ENCODE data around the gene CCDC187.

DNA sequence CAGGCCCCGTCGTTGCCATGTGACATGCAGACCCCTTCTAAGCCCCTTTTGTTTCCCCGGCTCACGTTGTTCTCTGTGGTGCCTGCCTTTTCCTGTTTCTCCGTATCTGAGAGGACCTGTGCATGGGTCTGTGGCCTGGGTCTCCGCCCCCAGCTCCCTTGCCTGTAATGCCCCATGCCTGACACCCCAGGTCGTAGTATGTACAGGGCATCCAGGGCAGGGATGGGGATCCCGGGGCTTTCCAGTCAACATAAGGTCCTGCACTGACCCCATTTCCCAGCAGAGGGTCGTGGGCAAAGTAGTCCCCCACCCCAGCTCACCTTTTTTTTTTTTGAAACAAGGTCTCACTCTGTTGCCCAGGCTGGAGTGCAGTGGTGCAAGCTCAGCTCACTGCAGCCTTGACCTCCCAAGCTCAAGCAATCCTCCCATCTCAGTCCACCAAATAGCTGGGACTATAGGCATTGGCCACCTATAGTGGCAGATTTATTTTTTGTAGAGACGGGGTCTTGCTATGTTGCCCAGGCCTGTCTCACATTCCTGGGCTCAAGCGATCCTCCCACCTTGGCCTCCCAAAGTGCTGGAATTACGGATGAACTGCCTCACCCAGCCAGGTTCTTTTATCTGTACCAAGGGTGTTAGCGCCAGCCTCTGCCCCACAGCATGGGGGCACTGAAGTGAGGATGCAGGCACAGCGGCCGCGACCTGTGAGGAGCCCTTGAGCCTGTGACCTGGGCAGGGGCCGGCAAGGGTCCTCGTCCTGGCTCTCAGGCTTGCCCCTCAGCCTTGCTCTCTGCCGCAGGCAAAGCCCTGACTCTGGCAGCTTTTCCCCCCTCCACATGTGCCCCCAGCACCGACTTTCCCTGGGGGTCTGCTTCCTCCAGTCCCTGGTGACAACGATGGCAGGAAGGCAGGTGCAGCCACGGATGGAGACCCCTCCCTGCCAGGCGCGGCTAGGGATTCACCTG lies 39.2 kb downstream of the CCDC187 start:
- TF ChIP-seq, protein P1, sequence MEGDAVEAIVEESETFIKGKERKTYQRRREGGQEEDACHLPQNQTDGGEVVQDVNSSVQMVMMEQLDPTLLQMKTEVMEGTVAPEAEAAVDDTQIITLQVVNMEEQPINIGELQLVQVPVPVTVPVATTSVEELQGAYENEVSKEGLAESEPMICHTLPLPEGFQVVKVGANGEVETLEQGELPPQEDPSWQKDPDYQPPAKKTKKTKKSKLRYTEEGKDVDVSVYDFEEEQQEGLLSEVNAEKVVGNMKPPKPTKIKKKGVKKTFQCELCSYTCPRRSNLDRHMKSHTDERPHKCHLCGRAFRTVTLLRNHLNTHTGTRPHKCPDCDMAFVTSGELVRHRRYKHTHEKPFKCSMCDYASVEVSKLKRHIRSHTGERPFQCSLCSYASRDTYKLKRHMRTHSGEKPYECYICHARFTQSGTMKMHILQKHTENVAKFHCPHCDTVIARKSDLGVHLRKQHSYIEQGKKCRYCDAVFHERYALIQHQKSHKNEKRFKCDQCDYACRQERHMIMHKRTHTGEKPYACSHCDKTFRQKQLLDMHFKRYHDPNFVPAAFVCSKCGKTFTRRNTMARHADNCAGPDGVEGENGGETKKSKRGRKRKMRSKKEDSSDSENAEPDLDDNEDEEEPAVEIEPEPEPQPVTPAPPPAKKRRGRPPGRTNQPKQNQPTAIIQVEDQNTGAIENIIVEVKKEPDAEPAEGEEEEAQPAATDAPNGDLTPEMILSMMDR (IDR thresholded peaks at IDR 0.05) = no peak
- TF ChIP-seq POLR2A (IDR thresholded peaks at IDR 0.05) = no peak

All from tibial nerve (tissue), 3 donors.